HG03460 (cell line): ENCODE measurements around the gene CLIP1.
"Not testable (repeated sequence)": the region's sequence is repeated elsewhere in the genome, so short reads cannot be mapped to it uniquely, and the experiment has no call there.

ENCODE experiments used
- ATAC-seq: cut with Tn5 transposase; IDR thresholded peaks from one replicate; pipeline ENCODE4 v1.9.1; 2021; ENCODE audit not compliant: unreplicated experiment

The CLIP1 gene

GRCh38 chr12:122421821-122422729 lies at the start of gene CLIP1:
CLIP1 (minus strand) TSS chr12:122422669; CDS start chr12:122380452, 42,217 bp downstream.
- ATAC-seq: peak; percentile 66

GRCh38 chr12:122471324-122472226 lies 49.1 kb upstream of the CLIP1 start:
- no peak for ATAC-seq

- ATAC-seq: not testable (repeated sequence)
These were observed 48.1 kb upstream of the CLIP1 start for GRCh38 chr12:122470576-122470975.

GRCh38 chr12:122469856-122470255 lies 47.4 kb upstream of the CLIP1 start:
- not testable (repeated sequence) for ATAC-seq

- ATAC-seq: no peak
These were observed 45.5 kb upstream of the CLIP1 start for GRCh38 chr12:122467983-122468382.

GRCh38 chr12:122464317-122465042 lies 42.0 kb upstream of the CLIP1 start:
- ATAC-seq: not testable (repeated sequence)

GRCh38 chr12:122460641-122461040 lies 38.2 kb upstream of the CLIP1 start:
- no peak for ATAC-seq

GRCh38 chr12:122460061-122460460 lies 37.6 kb upstream of the CLIP1 start:
- no peak for ATAC-seq

- no peak for ATAC-seq
These were observed 36.7 kb upstream of the CLIP1 start for GRCh38 chr12:122459211-122459610.

GRCh38 chr12:122458105-122459035 lies 35.9 kb upstream of the CLIP1 start:
- ATAC-seq: no peak

- no peak for ATAC-seq
These were observed 35.2 kb upstream of the CLIP1 start for GRCh38 chr12:122457627-122458026.

- no peak for ATAC-seq
These were observed 32.3 kb upstream of the CLIP1 start for GRCh38 chr12:122454739-122455138.

GRCh38 chr12:122454250-122454721 lies 31.8 kb upstream of the CLIP1 start:
- ATAC-seq: no peak

- no peak for ATAC-seq
These were observed 30.3 kb upstream of the CLIP1 start for GRCh38 chr12:122452701-122453285.

GRCh38 chr12:122449317-122449716 lies 26.8 kb upstream of the CLIP1 start:
- no peak for ATAC-seq

GRCh38 chr12:122447825-122448224 lies 25.4 kb upstream of the CLIP1 start:
- not testable (repeated sequence) for ATAC-seq

GRCh38 chr12:122446390-122446789 lies 23.9 kb upstream of the CLIP1 start:
- ATAC-seq: not testable (repeated sequence)

- ATAC-seq: not testable (repeated sequence)
These were observed 21.6 kb upstream of the CLIP1 start for GRCh38 chr12:122444071-122444470.

- ATAC-seq: not testable (repeated sequence)
These were observed 16.4 kb upstream of the CLIP1 start for GRCh38 chr12:122438822-122439221.
